HL-60 (cell line): ENCODE data around the gene COPE.

ENCODE experiments used
- DNase-seq, 2 experiments: peaks; one replicate each; pipeline ENCODE4 v3.0.0-alpha.2; 2010 to 2020; ENCODE audit warnings: low read depth in 1 of 2, low spot score in 1 of 2
- H3K27ac ChIP-seq: fragments of 250-450 bp; sonication (Bioruptor Pico); replicated peaks from 2 replicates; pipeline ENCODE4 v1.5.1; 2020; ENCODE audit warnings: mild to moderate bottlenecking, moderate library complexity
- H3K27me3 ChIP-seq: fragments of 250-450 bp; sonication (Bioruptor Pico); 2 replicates; pipeline ENCODE4 v1.5.1; 2021; ENCODE audit warnings: mild to moderate bottlenecking, moderate library complexity; ENCODE audit not compliant: insufficient read depth, poor library complexity, severe bottlenecking
- H3K4me3 ChIP-seq: replicated peaks from 2 replicates; pipeline ENCODE4 v1.5.1; 2011; ENCODE audit warnings: mild to moderate bottlenecking, control low read depth, low read length; ENCODE audit not compliant: insufficient read depth
- GABPA ChIP-seq: IDR thresholded peaks from 2 replicates; pipeline ENCODE4 v1.6.1; 2012; ENCODE audit warnings: low read depth
- POLR2AphosphoS5 ChIP-seq: IDR thresholded peaks from 2 replicates; pipeline ENCODE4 v1.6.1; 2012; ENCODE audit warnings: low read depth
- SPI1 ChIP-seq: IDR thresholded peaks from 2 replicates; pipeline ENCODE4 v1.6.1; 2012; ENCODE audit warnings: low read depth, mild to moderate bottlenecking, borderline replicate concordance
- TF ChIP-seq, protein P1 (sequence below): IDR thresholded peaks from one replicate; pipeline ENCODE4 v1.5.1; 2011; ENCODE audit warnings: low read length, control low read depth, inconsistent platforms; ENCODE audit not compliant: insufficient read depth
- TF ChIP-seq, protein P2 (sequence below): IDR thresholded peaks from 2 replicates; pipeline ENCODE4 v1.6.1; 2012; ENCODE audit warnings: low read depth; ENCODE audit not compliant: insufficient replicate concordance

Gene COPE

DNA sequence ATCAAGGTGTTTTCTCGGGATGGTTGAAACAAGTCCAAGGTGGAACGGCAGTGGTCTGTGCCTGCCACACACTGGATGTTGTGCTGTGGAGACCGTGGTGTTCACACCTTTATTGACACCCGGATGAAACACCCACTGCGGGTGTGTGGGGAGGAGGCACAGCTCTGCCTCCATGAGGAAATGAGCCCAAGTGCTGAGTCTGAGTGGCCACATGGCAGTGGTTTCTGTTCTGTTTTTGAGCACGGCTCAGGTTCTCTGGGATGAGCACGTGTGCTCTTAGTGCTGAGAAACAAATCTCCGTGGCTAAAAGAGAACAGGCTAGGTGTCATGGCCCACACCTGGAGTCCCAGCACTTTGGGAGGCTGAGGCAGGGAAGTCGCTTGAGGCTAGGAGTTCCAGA, 58.0 kb downstream of the COPE start:
- Histone ChIP-seq H3K27ac (no peak overlapping the region), H3K4me3 (no peak overlapping the region), H3K27me3 (no peaks in the 10 kb centered on the region)
- no peak for DNase-seq
- TF ChIP-seq GABPA (no peak), SPI1 (no peak), POLR2AphosphoS5 (no peak; the same call in 1 of the 2 replicates)
- TF ChIP-seq, protein P1, sequence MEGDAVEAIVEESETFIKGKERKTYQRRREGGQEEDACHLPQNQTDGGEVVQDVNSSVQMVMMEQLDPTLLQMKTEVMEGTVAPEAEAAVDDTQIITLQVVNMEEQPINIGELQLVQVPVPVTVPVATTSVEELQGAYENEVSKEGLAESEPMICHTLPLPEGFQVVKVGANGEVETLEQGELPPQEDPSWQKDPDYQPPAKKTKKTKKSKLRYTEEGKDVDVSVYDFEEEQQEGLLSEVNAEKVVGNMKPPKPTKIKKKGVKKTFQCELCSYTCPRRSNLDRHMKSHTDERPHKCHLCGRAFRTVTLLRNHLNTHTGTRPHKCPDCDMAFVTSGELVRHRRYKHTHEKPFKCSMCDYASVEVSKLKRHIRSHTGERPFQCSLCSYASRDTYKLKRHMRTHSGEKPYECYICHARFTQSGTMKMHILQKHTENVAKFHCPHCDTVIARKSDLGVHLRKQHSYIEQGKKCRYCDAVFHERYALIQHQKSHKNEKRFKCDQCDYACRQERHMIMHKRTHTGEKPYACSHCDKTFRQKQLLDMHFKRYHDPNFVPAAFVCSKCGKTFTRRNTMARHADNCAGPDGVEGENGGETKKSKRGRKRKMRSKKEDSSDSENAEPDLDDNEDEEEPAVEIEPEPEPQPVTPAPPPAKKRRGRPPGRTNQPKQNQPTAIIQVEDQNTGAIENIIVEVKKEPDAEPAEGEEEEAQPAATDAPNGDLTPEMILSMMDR, result no peak
- TF ChIP-seq, protein P2, sequence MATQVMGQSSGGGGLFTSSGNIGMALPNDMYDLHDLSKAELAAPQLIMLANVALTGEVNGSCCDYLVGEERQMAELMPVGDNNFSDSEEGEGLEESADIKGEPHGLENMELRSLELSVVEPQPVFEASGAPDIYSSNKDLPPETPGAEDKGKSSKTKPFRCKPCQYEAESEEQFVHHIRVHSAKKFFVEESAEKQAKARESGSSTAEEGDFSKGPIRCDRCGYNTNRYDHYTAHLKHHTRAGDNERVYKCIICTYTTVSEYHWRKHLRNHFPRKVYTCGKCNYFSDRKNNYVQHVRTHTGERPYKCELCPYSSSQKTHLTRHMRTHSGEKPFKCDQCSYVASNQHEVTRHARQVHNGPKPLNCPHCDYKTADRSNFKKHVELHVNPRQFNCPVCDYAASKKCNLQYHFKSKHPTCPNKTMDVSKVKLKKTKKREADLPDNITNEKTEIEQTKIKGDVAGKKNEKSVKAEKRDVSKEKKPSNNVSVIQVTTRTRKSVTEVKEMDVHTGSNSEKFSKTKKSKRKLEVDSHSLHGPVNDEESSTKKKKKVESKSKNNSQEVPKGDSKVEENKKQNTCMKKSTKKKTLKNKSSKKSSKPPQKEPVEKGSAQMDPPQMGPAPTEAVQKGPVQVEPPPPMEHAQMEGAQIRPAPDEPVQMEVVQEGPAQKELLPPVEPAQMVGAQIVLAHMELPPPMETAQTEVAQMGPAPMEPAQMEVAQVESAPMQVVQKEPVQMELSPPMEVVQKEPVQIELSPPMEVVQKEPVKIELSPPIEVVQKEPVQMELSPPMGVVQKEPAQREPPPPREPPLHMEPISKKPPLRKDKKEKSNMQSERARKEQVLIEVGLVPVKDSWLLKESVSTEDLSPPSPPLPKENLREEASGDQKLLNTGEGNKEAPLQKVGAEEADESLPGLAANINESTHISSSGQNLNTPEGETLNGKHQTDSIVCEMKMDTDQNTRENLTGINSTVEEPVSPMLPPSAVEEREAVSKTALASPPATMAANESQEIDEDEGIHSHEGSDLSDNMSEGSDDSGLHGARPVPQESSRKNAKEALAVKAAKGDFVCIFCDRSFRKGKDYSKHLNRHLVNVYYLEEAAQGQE, result no peak

DNA sequence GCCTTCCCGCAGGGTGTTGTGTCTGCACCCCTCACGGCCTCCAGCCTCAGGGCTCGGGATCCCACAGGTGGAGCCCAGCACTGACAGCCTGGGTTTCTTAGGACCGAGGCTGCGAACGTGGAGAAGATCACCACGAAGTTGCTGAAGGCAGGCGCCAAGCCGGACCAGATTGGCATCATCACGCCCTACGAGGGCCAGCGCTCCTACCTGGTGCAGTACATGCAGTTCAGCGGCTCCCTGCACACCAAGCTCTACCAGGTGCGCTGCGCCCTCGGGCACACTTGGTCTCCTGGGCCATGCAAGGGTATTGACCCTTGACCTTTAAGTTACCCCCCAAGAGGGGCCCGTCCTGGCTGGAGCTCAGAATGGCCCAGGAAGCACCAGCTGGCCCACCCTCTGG, 58.5 kb downstream of the COPE start:
- Histone ChIP-seq H3K27me3 (no peaks in the 10 kb centered on the region), H3K4me3 (no peak overlapping the region), H3K27ac (no peak overlapping the region)
- TF ChIP-seq, protein P2, result no peak
- TF ChIP-seq GABPA, result no peak
- DNase-seq, result no peak

DNA sequence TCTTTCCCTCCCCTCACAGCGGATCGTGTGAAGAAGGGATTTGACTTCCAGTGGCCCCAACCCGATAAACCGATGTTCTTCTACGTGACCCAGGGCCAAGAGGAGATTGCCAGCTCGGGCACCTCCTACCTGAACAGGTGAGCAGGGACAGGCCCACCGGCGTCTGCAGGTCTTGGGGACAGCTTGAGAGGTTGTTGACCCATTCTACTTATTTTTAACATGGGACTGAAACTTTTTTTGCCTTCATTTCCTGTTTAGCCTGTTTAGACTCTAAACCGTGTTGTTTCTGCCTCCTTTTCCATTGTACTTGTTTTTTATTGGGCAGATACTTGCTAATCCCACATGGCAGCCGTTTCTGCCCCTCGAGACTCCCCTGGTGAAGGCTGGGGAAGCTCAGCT, 58.9 kb downstream of the COPE start:
- Histone ChIP-seq H3K4me3 (no peak overlapping the region), H3K27me3 (no peaks in the 10 kb centered on the region), H3K27ac (no peak overlapping the region)
- TF ChIP-seq, protein P2, result no peak
- TF ChIP-seq SPI1 (no peak), POLR2AphosphoS5 (no peak), GABPA (no peak)
- TF ChIP-seq, protein P1, result no peak
- no peak for DNase-seq
